Uterus (tissue), 2 donors: ENCODE results near the gene SLC9A5.

Source experiments
- CTCF ChIP-seq, 4 experiments: fragments of 200-600 bp in 2 of 4; fragments of 450-650 bp in 2 of 4; sonication (generic) in 2 of 4; IDR thresholded peaks; one replicate each; pipeline ENCODE4 v1.5.1; 2016 to 2019; ENCODE audit warnings: antibody characterized with exemption in 4 of 4, mild to moderate bottlenecking in 2 of 4, moderate library complexity in 1 of 4
- POLR2A ChIP-seq, 2 donors: fragments of 450-650 bp; IDR thresholded peaks; one replicate each; pipeline ENCODE4 v1.6.1; 2016; ENCODE audit warnings: antibody characterized with exemption in 2 of 2, mild to moderate bottlenecking in 1 of 2, moderate library complexity in 1 of 2

DNA sequence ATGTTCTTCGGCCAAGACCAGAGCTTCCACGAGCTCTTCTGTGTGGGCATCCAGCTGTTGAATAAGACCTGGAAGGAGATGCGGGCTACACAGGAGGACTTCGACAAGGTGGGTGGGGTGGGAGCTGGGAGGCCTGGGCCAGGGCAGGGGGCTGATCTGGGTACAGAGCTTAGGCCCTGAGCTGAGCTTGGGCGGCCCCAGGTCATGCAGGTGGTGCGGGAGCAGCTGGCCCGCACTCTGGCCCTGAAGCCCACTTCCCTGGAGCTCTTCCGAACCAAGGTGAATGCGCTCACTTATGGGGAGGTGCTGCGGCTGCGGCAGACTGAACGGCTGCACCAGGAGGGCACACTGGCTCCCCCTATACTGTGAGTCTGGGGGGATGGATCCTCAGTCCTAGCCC lies 46.4 kb upstream of the SLC9A5 start:
- TF ChIP-seq CTCF (IDR thresholded peaks at IDR 0.05) (no peak), POLR2A (IDR thresholded peaks at IDR 0.05) (no peak)
